GM23338 (cell line): ENCODE results near the gene FER. TPM values are rescaled to one million over a fixed set of nuclear protein-coding genes. Genes with fewer than 3 reads are reported as not detected.

Experiments used
- ATAC-seq: fragments of 200-7000 bp; cut with Tn5 transposase; 3 replicates; pipeline ENCODE4 v1.9.1; 2020
- DNase-seq: peaks from one replicate; pipeline ENCODE4 v3.0.0-alpha.2; 2015; ENCODE audit warnings: low spot score
- H2AFZ ChIP-seq: fragments of 200-600 bp; sonication (generic); 2 replicates; pipeline ENCODE4 v1.8.0; 2016; ENCODE audit warnings: antibody characterized with exemption, mild to moderate bottlenecking, moderate library complexity
- H3F3A ChIP-seq: fragments of 200-600 bp; sonication (generic); replicated peaks from 2 replicates; pipeline ENCODE4 v1.8.0; 2017; ENCODE audit warnings: antibody characterized with exemption, mixed run types, low read depth
- H3K27ac ChIP-seq: fragments of 200-600 bp; sonication (generic); 2 replicates; pipeline ENCODE4 v1.6.1; 2016; ENCODE audit warnings: low read depth
- H3K27me3 ChIP-seq: fragments of 200-600 bp; sonication (generic); 2 replicates; pipeline ENCODE4 v1.8.0; 2016; ENCODE audit warnings: mild to moderate bottlenecking, mixed run types, moderate library complexity; ENCODE audit not compliant: insufficient read depth
- H3K36me3 ChIP-seq: fragments of 200-600 bp; sonication (generic); 2 replicates; pipeline ENCODE4 v1.8.0; 2016; ENCODE audit warnings: mild to moderate bottlenecking; ENCODE audit not compliant: insufficient read depth
- H3K4me1 ChIP-seq: fragments of 200-600 bp; sonication (generic); 2 replicates; pipeline ENCODE4 v1.8.0; 2016; ENCODE audit warnings: mild to moderate bottlenecking, moderate library complexity; ENCODE audit not compliant: insufficient read depth
- H3K4me2 ChIP-seq: fragments of 200-600 bp; sonication (generic); 2 replicates; pipeline ENCODE4 v1.7.1; 2017; ENCODE audit warnings: mixed run types
- H3K4me3 ChIP-seq: fragments of 200-600 bp; sonication (generic); 2 replicates; pipeline ENCODE4 v1.6.1; 2016; ENCODE audit warnings: mixed run types
- H3K79me2 ChIP-seq: fragments of 200-600 bp; sonication (generic); replicated peaks from 2 replicates; pipeline ENCODE4 v1.8.0; 2017; ENCODE audit warnings: mild to moderate bottlenecking; ENCODE audit not compliant: insufficient read depth
- H3K9me2 ChIP-seq: fragments of 200-600 bp; sonication (generic); 2 replicates; pipeline ENCODE4 v1.8.0; 2017; ENCODE audit not compliant: insufficient read depth
- H4K20me1 ChIP-seq: fragments of 200-600 bp; sonication (generic); replicated peaks from 2 replicates; pipeline ENCODE4 v1.8.0; 2017; ENCODE audit warnings: mild to moderate bottlenecking; ENCODE audit not compliant: insufficient read depth
- H3K27ac Mint-ChIP-seq: 2 replicates; pipeline ENCODE4 v1.8.0; 2020; ENCODE audit warnings: inconsistent platforms, mild to moderate bottlenecking, moderate library complexity, mixed read lengths
- H3K27me3 Mint-ChIP-seq: 3 replicates; pipeline ENCODE4 v1.8.0; 2022; ENCODE audit warnings: low read depth, mild to moderate bottlenecking, moderate library complexity, mixed read lengths, inconsistent platforms; ENCODE audit not compliant: insufficient read depth, poor library complexity
- H3K36me3 Mint-ChIP-seq: 3 replicates; pipeline ENCODE4 v1.8.0; 2021; ENCODE audit warnings: low read depth, mild to moderate bottlenecking, inconsistent platforms, moderate library complexity, mixed read lengths
- H3K4me1 Mint-ChIP-seq: 3 replicates; pipeline ENCODE4 v1.8.0; 2020; ENCODE audit warnings: mild to moderate bottlenecking, inconsistent platforms, mixed read lengths
- H3K4me3 Mint-ChIP-seq: 3 replicates; pipeline ENCODE4 v1.8.0; 2021; ENCODE audit warnings: moderate library complexity, mild to moderate bottlenecking, inconsistent platforms, mixed read lengths
- H3K9me3 Mint-ChIP-seq: 3 replicates; pipeline ENCODE4 v1.8.0; 2020; ENCODE audit warnings: moderate library complexity, mild to moderate bottlenecking, inconsistent platforms, mixed read lengths
- CREB1 ChIP-seq: fragments of 250-450 bp; sonication (Bioruptor Pico); IDR thresholded peaks from 2 replicates; pipeline ENCODE4 v1.5.0; 2020; ENCODE audit warnings: low read depth, mild to moderate bottlenecking, moderate library complexity
- CTCF ChIP-seq, 2 experiments: fragments of 200-600 bp in 1 of 2; sonication (generic) in 1 of 2; conservative IDR thresholded peaks; 2 replicates each; pipeline versions ENCODE4 v1.5.1 to v1.6.1; 2016 to 2017; ENCODE audit warnings: antibody characterized with exemption in 2 of 2, low read depth in 2 of 2, mild to moderate bottlenecking in 2 of 2, moderate library complexity in 1 of 2
- ETS1 ChIP-seq: IDR thresholded peaks from 2 replicates; pipeline ENCODE4 v1.6.1; 2016; ENCODE audit warnings: antibody characterized with exemption
- EZH2 ChIP-seq: fragments of 200-600 bp; sonication (generic); IDR thresholded peaks from one replicate; pipeline ENCODE4 v1.8.0; 2017; ENCODE audit warnings: antibody characterized with exemption, mild to moderate bottlenecking, low read depth; ENCODE audit not compliant: unreplicated experiment
- EZH2phosphoT487 ChIP-seq: fragments of 200-600 bp; sonication (generic); IDR thresholded peaks from one replicate; pipeline ENCODE4 v1.8.1; 2018; ENCODE audit warnings: antibody characterized with exemption; ENCODE audit not compliant: unreplicated experiment
- JUNB ChIP-seq: IDR thresholded peaks from one replicate; pipeline ENCODE4 v1.6.1; 2016; ENCODE audit warnings: antibody characterized with exemption; ENCODE audit not compliant: unreplicated experiment
- NANOG ChIP-seq: IDR thresholded peaks from 2 replicates; pipeline ENCODE4 v1.6.1; 2016; ENCODE audit warnings: antibody characterized with exemption, borderline replicate concordance
- POLR2AphosphoS5 ChIP-seq: IDR thresholded peaks from 2 replicates; pipeline ENCODE4 v1.6.1; 2016; ENCODE audit warnings: antibody characterized with exemption, low read depth
- STAT1 ChIP-seq: IDR thresholded peaks from one replicate; pipeline ENCODE4 v1.6.1; 2016; ENCODE audit warnings: antibody characterized with exemption; ENCODE audit not compliant: unreplicated experiment
- ZNF114 ChIP-seq: fragments of 250-450 bp; sonication (Bioruptor Pico); IDR thresholded peaks from 2 replicates; pipeline ENCODE4 v1.5.0; 2020; ENCODE audit warnings: mild to moderate bottlenecking, moderate library complexity
- ZNF331 ChIP-seq: fragments of 250-450 bp; sonication (Bioruptor Pico); IDR thresholded peaks from 2 replicates; pipeline ENCODE4 v1.5.0; 2020; ENCODE audit warnings: low read depth, mild to moderate bottlenecking, moderate library complexity
- ZNF462 ChIP-seq: fragments of 250-450 bp; sonication (Bioruptor Pico); IDR thresholded peaks from 2 replicates; pipeline ENCODE4 v1.5.0; 2020; ENCODE audit warnings: mild to moderate bottlenecking, moderate library complexity
- polyA plus RNA-seq: library from polyadenylated mRNA; unstranded; fragments of >200 nt; fragmentation: Nextera tagmentation; extraction: Ambion mirVana; gene quantifications from 2 replicates; pipeline ENCODE4 v1.2.1, GENCODE V29; 2016
- total RNA-seq: library from RNA; depleted of rRNA; stranded (reverse); fragments of >200 nt; shearing (Covaris generic); gene quantifications from 2 replicates; pipeline ENCODE4 v1.2.3, GENCODE V29; 2014

FER gene
- total and polyA plus RNA-seq, 2 experiments from 2014 or later = 17.4 to 34.8 TPM

- Histone ChIP-seq H3K9me2 (no peaks in the 10 kb centered on the region), H3K4me2 (0 out of 2 replicates have a peak overlapping the region, but pooled peaks have one; percentile 2), H3K36me3 (no peaks in the 10 kb centered on the region), H3F3A (no peaks in the 10 kb centered on the region), H3K79me2 (peaks cover 18% of the 10 kb centered on the region), H3K4me1 (peaks cover 22% of the 10 kb centered on the region), H3K27ac (no peak overlapping the region), H2AFZ (no peak overlapping the region), H3K27me3 (no peaks in the 10 kb centered on the region), H4K20me1 (no peaks in the 10 kb centered on the region), H3K4me3 (no peak overlapping the region)
- no peak for TF ChIP-seq ZNF331
- no peak for TF ChIP-seq EZH2
- no peak for TF ChIP-seq NANOG
- no peak for TF ChIP-seq ZNF114
- TF ChIP-seq ETS1 = no peak
- no peak for TF ChIP-seq STAT1
- TF ChIP-seq POLR2AphosphoS5 = no peak
- TF ChIP-seq CTCF (conservative IDR thresholded peaks at IDR 0.05; ENCODE audit: low read depth in 2 of 2) = no peak
- TF ChIP-seq CREB1 (CRISPR knock-in tag) = no peak
- no peak for TF ChIP-seq ZNF462 (CRISPR knock-in tag)
- TF ChIP-seq EZH2phosphoT487 = no peak
- TF ChIP-seq JUNB = no peak
- H3K27me3 Mint-ChIP-seq = no peaks in the 10 kb centered on the region
- peak overlapping the region; percentile 11; the same call in 1 of the 2 replicates for H3K27ac Mint-ChIP-seq
- H3K4me1 Mint-ChIP-seq = peaks cover 23% of the 10 kb centered on the region
- peaks cover 5% of the 10 kb centered on the region; the same call in 2 of the 3 replicates for H3K9me3 Mint-ChIP-seq
- no peak overlapping the region for H3K4me3 Mint-ChIP-seq
- no peak for ATAC-seq
- peaks cover 12% of the 10 kb centered on the region; the same call in 2 of the 3 replicates for H3K36me3 Mint-ChIP-seq
- DNase-seq = no peak
Measured at GRCh38 chr5:108762660-108763059, 15.0 kb downstream of the FER start.
